Activated naive CD4-positive, alpha-beta T cell treated with anti-CD3 and anti-CD28 coated beads, Interleukin-2, amount 10 ng/mL, durations not matched to agents 7 days and 5 days (primary cell): ENCODE measurements around the gene BACH2.

ENCODE experiments used
- CTCF ChIA-PET: fragments of 350-600 bp; sonication (Branson Sonifier 250); formaldehyde crosslinking; loops from one replicate; lab custom pipeline; 2021; ENCODE audit warnings: antibody characterized with exemption; lab: Charles Lee
- DNase-seq: peaks from one replicate; pipeline ENCODE4 v3.0.0-alpha.2; 2020
- H3K27ac Mint-ChIP-seq: one replicate; pipeline ENCODE4 v1.8.0; 2021; ENCODE audit warnings: mild to moderate bottlenecking, moderate library complexity, mixed read lengths
- H3K27me3 Mint-ChIP-seq: one replicate; pipeline ENCODE4 v1.8.0; 2021; ENCODE audit warnings: mild to moderate bottlenecking, mixed read lengths
- H3K36me3 Mint-ChIP-seq: one replicate; pipeline ENCODE4 v1.8.0; 2021; ENCODE audit warnings: mixed read lengths
- H3K4me1 Mint-ChIP-seq: one replicate; pipeline ENCODE4 v1.8.0; 2021; ENCODE audit warnings: mixed read lengths
- H3K4me3 Mint-ChIP-seq: one replicate; pipeline ENCODE4 v1.8.0; 2021; ENCODE audit warnings: mild to moderate bottlenecking, moderate library complexity, mixed read lengths
- H3K9me3 Mint-ChIP-seq: one replicate; pipeline ENCODE4 v1.8.0; 2021; ENCODE audit warnings: mixed read lengths

Gene BACH2

GRCh38 chr6:90315986-90316385 is 19.3 kb upstream of the BACH2 start:
- Mint-ChIP-seq H3K27me3 (peaks cover 12% of the 10 kb centered on the region), H3K27ac (no peak overlapping the region), H3K4me1 (peaks cover 9% of the 10 kb centered on the region), H3K4me3 (no peak overlapping the region), H3K36me3 (no peaks in the 10 kb centered on the region), H3K9me3 (no peaks in the 10 kb centered on the region)
- CTCF ChIA-PET = no interaction called here
- DNase-seq = no peak

DNA sequence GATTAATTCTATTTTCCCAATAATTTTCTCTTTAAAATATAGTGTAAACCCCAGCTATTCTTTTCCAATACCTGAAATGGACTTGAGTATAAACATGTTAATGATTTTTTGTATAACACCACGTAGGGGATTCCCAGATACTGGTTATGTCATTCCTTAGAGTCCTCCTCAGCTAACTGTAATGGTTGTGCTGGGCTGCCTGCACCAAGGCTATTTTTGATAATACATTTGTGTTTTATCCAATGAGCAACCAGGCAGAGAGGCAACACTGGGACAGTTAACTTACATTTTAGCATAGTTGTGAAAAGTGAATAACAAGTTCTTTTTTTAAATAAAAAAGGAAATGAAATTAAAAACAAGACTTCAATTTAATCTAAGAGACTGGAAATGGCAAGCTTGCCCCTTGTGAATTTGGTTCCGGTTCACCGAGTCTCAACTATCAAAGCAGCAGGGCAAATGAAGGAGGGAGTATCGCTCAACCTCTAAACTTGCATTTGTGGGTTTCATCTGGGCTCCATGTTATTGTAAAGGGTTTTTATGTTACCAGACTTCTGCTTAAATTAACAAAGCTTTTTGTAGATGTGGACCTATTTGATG is 18.8 kb upstream of the BACH2 start:
- CTCF ChIA-PET = no interaction called here
- Mint-ChIP-seq H3K4me3 (no peak overlapping the region), H3K27ac (no peak overlapping the region), H3K9me3 (no peaks in the 10 kb centered on the region), H3K27me3 (peaks cover 12% of the 10 kb centered on the region), H3K36me3 (no peaks in the 10 kb centered on the region), H3K4me1 (peaks cover 9% of the 10 kb centered on the region)
- DNase-seq = no peak

DNA sequence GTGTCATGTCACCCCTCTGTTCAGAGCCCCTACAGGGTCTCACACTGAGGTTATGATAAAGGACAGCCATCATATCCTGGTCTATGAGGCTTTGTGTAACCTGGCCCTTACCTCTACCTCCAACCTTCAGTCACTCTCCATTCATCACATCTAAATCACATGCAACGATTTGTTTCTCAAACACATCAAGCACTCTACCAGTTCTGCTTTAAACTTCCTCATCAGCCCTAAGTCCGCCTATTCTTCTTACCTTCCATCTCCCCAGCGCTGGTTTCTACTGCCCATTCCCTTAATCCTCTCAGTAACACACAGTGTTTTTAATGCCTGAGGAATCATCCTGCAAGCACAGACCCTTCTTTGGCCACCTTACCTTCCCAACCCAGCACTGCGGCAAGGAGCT is 17.9 kb upstream of the BACH2 start:
- no peak for DNase-seq
- CTCF ChIA-PET = no interaction called here
- no peak overlapping the region for H3K27ac Mint-ChIP-seq
- H3K4me3 Mint-ChIP-seq = no peak overlapping the region
- peaks cover 21% of the 10 kb centered on the region for H3K27me3 Mint-ChIP-seq
- H3K36me3 Mint-ChIP-seq = no peaks in the 10 kb centered on the region
- H3K9me3 Mint-ChIP-seq = no peaks in the 10 kb centered on the region
- H3K4me1 Mint-ChIP-seq = peaks cover 7% of the 10 kb centered on the region

DNA sequence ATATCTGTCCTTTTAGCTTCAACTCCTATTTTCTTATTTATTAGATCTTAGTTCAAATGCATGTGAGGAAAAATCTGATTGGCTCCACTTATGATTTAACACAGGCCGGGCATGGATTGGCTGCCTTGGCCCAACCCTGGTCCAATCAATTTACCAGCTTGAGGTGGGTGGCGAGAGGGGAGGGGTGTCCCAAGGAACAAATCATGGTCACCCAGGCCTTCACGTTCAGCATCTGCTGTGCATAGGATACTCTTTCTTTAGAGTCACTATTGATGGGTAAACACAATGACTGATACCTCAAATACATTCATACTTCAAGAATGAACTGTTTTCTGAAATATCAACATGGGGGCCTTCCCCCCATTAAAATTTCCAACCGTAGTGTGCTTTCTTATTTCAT is 14.9 kb upstream of the BACH2 start:
- Mint-ChIP-seq H3K27me3 (peaks cover 32% of the 10 kb centered on the region), H3K36me3 (no peaks in the 10 kb centered on the region), H3K27ac (no peak overlapping the region), H3K9me3 (no peaks in the 10 kb centered on the region), H3K4me1 (no peaks in the 10 kb centered on the region), H3K4me3 (no peak overlapping the region)
- CTCF ChIA-PET = no interaction called here
- no peak for DNase-seq

DNA sequence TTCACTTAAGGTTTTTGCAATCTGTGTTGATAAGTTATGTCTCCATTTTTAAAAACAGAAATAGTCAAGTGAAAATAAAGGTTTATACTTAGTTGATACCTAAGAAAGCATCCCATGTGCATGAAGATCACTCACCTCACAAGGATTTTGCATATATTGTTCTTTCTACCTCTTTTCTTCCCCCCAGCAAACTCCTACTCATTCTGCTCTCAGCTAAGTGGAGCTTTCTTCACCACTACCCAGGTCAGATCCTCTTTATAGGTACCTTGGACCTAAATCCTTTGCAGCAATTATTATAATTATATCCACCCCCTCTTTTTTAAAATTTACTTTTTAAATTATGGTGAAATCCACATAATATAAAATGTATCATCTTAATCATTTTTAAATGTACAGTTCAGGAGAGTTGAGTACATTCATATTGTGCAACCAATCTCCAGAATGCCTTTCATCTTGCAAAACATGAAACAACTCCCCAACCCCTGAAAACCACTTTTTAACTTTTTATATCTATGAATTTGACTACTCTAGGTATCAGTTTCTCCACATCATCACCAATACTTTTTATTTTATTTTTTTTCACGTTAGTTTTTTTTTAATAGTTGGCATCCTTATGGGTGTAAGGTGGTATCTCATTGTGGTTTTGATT is 9.3 kb upstream of the BACH2 start:
- peaks cover 5% of the 10 kb centered on the region for H3K4me1 Mint-ChIP-seq

DNA sequence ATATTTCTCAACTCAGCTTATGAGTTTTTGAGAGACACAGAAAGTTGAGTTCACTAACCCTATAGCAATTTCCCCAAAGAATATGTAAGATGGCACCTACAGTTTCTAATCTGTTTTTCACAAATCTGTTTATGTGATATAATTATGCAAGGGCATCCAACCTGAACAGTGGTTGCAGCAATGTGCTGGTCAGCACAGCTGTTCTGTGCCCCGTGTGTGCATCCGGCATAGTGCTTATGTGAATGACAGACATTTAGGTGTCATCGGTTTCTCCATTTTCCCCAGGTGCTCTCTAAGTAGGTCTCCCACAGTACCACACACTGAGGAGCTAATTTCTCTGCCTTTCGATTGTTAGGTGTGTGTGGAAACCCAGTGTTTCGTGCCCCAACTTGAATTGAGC is 7.7 kb upstream of the BACH2 start:
- Mint-ChIP-seq H3K4me3 (no peak overlapping the region), H3K36me3 (no peaks in the 10 kb centered on the region), H3K27ac (no peak overlapping the region), H3K27me3 (peaks cover 51% of the 10 kb centered on the region), H3K4me1 (peaks cover 5% of the 10 kb centered on the region), H3K9me3 (no peaks in the 10 kb centered on the region)
- CTCF ChIA-PET = interaction anchor here (0.9 to 1.2 kb wide), 2 partner anchors 89 to 174 kb away, joined by 3 to 5 read pairs; no protein-coding TSS in a partner anchor
- no peak for DNase-seq

More for the DNA sequence above, 9.3 kb upstream of the BACH2 start:
- Mint-ChIP-seq H3K27ac (no peak overlapping the region), H3K4me3 (no peak overlapping the region), H3K27me3 (peaks cover 50% of the 10 kb centered on the region), H3K36me3 (no peaks in the 10 kb centered on the region), H3K9me3 (no peaks in the 10 kb centered on the region)
- DNase-seq = no peak
- CTCF ChIA-PET = interaction anchor here (0.7 to 1.1 kb wide), 3 partner anchors 88 to 171 kb away, joined by 3 to 4 read pairs (median 3); no protein-coding TSS in a partner anchor

DNA sequence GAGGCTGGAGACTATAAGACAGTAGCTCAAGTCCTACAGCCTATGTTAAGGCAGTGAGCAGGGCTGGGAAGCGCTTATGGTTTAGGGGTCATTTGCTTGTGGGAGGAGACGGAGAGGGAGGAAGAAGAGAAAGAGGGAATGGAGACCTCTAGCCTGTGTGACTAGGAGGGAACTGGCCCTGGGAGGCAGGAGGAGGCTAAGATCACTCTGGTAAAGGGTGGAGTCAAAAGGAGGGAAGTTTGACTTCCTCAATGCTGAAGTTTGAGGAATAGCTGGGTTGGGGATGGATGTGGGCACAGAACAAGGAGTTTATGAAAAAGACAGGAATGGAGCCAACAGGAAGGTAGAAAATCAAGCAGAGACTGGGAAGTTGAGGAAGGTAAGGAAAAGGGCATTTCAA is 6.4 kb upstream of the BACH2 start:
- CTCF ChIA-PET = no interaction called here
- peaks cover 5% of the 10 kb centered on the region for H3K4me1 Mint-ChIP-seq
- H3K36me3 Mint-ChIP-seq = no peaks in the 10 kb centered on the region
- peaks cover 51% of the 10 kb centered on the region for H3K27me3 Mint-ChIP-seq
- no peak overlapping the region for H3K4me3 Mint-ChIP-seq
- no peak overlapping the region for H3K27ac Mint-ChIP-seq
- H3K9me3 Mint-ChIP-seq = no peaks in the 10 kb centered on the region
- no peak for DNase-seq

- Mint-ChIP-seq H3K4me1 (peaks cover 5% of the 10 kb centered on the region), H3K36me3 (no peaks in the 10 kb centered on the region), H3K4me3 (no peak overlapping the region), H3K9me3 (no peaks in the 10 kb centered on the region), H3K27ac (no peak overlapping the region), H3K27me3 (peaks cover 51% of the 10 kb centered on the region)
- CTCF ChIA-PET = no interaction called here
- no peak for DNase-seq
Measured at GRCh38 chr6:90302320-90302719, 5.7 kb upstream of the BACH2 start.

DNA sequence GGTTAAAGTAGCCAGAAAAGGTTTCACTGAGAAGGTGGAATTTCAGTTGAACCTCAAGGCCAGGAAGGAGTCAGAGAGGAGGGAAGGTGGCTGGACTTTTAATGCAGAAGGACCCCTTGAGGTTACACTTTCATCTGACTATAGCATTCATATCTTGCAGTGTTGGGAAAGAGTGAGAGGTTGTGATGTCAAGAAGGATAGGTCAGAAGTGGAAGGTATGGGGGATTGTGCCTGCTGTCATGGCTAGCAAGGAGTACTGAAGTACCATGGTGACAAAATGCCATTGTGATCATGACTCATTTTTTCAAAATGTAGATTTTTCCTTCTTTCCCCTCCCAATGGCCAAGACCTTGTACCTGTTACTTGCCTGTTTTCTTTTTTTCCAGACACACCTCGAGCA is 5.2 kb upstream of the BACH2 start:
- DNase-seq = no peak
- Mint-ChIP-seq H3K36me3 (no peaks in the 10 kb centered on the region), H3K4me3 (no peak overlapping the region), H3K9me3 (no peaks in the 10 kb centered on the region), H3K27me3 (peaks cover 51% of the 10 kb centered on the region), H3K27ac (no peak overlapping the region), H3K4me1 (peaks cover 5% of the 10 kb centered on the region)
- CTCF ChIA-PET = no interaction called here

- Mint-ChIP-seq H3K27ac (no peak overlapping the region), H3K36me3 (peaks cover 10% of the 10 kb centered on the region), H3K27me3 (peaks cover 41% of the 10 kb centered on the region), H3K4me1 (peaks cover 13% of the 10 kb centered on the region), H3K4me3 (no peak overlapping the region), H3K9me3 (no peaks in the 10 kb centered on the region)
- CTCF ChIA-PET = interaction anchor here (0.7 to 4.2 kb wide), 4 partner anchors 10 to 358 kb away, joined by 3 to 37 read pairs (median 4); no protein-coding TSS in a partner anchor
- DNase-seq = no peak
Measured at GRCh38 chr6:90298459-90299053, 1.9 kb upstream of the BACH2 start.

DNA sequence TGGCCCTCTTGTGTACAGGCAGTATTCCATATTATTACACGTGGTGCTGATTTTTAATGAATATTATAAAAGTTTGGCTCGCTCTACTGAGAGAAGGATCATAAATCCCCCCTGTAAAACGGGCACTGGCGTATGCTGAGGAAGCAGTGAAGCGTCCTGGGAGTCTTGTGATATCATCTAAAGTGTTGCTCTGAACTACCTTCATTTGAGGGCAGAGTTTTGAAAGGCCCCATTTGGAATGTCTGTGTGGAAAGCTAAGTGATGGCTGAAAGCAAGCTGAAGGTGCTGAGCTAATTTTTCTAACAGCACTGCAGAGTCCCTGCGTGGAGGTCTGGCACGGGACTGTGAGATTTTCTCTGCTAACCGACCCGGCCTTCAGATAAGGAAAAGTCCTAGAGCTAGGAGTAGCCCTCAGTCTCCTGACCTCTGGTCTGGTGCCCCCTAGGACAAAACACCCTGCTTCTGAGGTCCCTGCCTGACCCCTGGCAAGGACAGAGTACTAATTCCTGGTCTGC is 1.3 kb upstream of the BACH2 start:
- Mint-ChIP-seq H3K36me3 (peaks cover 10% of the 10 kb centered on the region), H3K9me3 (no peaks in the 10 kb centered on the region), H3K27ac (peak overlapping the region; percentile 53), H3K4me1 (peaks cover 19% of the 10 kb centered on the region), H3K27me3 (peaks cover 35% of the 10 kb centered on the region), H3K4me3 (peak overlapping the region; percentile 61)
- no peak for DNase-seq
- CTCF ChIA-PET = interaction anchor here (0.7 to 4.2 kb wide), 5 partner anchors 10 to 358 kb away, joined by 3 to 37 read pairs (median 4); no protein-coding TSS in a partner anchor

DNA sequence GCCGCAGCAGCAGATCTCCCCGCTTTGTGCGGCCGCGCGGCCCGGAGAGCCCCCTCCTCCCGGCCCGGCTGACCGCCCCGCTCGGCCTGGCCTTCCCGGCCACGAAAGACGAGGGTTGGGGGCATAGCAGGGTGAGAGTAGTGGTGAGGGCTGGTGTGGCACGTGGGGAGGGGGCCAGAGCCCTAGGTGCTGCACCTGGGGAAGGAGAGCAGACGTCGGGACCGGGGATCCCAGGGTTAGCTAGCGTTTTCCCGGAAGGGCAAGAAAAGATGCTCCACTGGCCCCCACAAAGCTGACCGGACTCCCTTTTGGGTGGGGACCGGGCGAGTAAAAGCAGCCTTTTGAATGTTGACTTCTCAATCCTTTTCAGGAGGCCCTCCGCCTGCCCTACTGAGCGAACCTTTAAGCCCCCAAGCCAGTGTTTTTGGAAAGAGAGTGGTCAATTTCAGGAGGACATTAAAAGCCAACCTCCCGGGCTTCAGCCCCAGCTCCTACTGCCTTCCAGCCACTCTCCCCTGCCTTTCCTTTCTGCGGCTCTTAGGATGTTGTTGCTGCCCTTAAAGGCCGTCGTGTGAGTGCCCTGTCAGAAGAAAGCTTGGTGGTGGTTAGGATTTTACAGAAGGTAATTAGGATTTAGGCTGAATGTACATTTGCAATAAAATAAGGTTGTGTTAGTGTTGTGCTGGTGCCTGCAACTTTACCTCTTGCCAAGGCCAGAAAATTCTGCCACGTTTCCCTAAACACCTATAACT is 648 bp upstream of the BACH2 start:
- H3K4me1 Mint-ChIP-seq = peaks cover 24% of the 10 kb centered on the region
- peak overlapping the region; percentile 53 for H3K27ac Mint-ChIP-seq
- H3K4me3 Mint-ChIP-seq = peak overlapping the region; percentile 61
- DNase-seq = no peak
- H3K9me3 Mint-ChIP-seq = no peaks in the 10 kb centered on the region
- CTCF ChIA-PET = interaction anchor here (0.9 to 4.2 kb wide), 5 partner anchors 21 to 357 kb away, joined by 3 to 37 read pairs (median 4); no protein-coding TSS in a partner anchor
- peaks cover 29% of the 10 kb centered on the region for H3K27me3 Mint-ChIP-seq
- peaks cover 13% of the 10 kb centered on the region for H3K36me3 Mint-ChIP-seq

GRCh38 chr6:90295854-90296340 is 746 bp downstream of the BACH2 start:
- DNase-seq = peak; percentile 84
- CTCF ChIA-PET = interaction anchor here (0.7 to 4.2 kb wide), 17 partner anchors 10 to 355 kb away, joined by 3 to 37 read pairs (median 4); no protein-coding TSS in a partner anchor
- H3K9me3 Mint-ChIP-seq = no peaks in the 10 kb centered on the region
- H3K4me1 Mint-ChIP-seq = peaks cover 35% of the 10 kb centered on the region
- peak overlapping the region; percentile 81 for H3K4me3 Mint-ChIP-seq
- H3K36me3 Mint-ChIP-seq = peaks cover 22% of the 10 kb centered on the region
- peak overlapping the region; percentile 99 for H3K27ac Mint-ChIP-seq
- peaks cover 21% of the 10 kb centered on the region for H3K27me3 Mint-ChIP-seq
